Right ventricle myocardium inferior (tissue), 1 donor: Measurements from ENCODE around the gene S100A9. TPM values are rescaled to one million over a fixed set of nuclear protein-coding genes. Genes with fewer than 3 reads are reported as not detected.
"Not testable (repeated sequence)": the region's sequence is repeated elsewhere in the genome, so short reads cannot be mapped to it uniquely, and the experiment has no call there.

ENCODE experiments used
- ATAC-seq: fragments of 200-7000 bp; cut with Tn5 transposase; one replicate; pipeline ENCODE4 v1.9.1; 2020; ENCODE audit warnings: mild to moderate bottlenecking, moderate library complexity
- DNase-seq: peaks from one replicate; pipeline ENCODE4 v3.0.0; 2021; ENCODE audit errors: missing footprints
- intact Hi-C: fragments of 100-400 bp; cut with DNase I; formaldehyde crosslinking; loops from one replicate; pipeline ENCODE4 v1.11.0; 2022
- total RNA-seq: library from RNA; stranded (reverse); fragmentation: NEBNext Ultra II Directional; extraction: Animal tissue kit (Norgen Biotek cat#: 25700); gene quantifications from one replicate; pipeline ENCODE4 v1.2.1, GENCODE V29; 2021
- donor health status: DM: no; HTN: yes; CAD: no; lungs with severe emphysema.

The S100A9 gene
- total RNA-seq, 1 donor from 2014 or later = 190 TPM

DNA sequence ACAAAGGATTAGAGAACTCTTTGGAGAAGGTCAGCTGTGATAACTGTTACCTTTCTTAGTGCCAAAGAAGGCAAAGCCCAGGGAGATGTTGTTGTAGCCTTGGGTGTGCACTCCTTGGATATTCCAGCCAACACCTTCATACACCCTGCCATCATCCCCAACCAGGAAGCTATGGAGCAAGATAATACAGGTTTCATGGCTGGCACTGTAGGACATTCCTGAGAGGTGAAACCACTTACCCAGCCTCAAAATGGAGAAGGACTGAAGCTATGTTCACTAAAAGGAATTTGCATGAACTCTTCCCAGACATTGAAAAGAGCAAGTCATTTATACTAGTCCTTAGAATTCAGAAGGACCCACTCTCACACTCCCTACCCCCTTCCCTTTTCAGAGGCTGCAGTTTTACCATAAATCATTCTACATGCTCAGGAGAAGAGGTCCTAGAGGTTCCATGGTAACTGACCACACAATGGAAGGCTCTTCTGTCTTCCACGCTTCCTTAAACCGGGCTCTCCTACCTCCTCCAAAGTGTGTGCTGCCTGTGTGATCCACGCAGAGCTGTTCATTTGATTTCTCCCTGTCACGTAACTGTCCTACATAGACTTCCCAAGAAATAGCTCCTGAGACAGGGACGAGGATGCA lies 14.5 kb upstream of the S100A9 start:
- DNase-seq (no peak), ATAC-seq (no peak)
- intact Hi-C loops = no loop called here

DNA sequence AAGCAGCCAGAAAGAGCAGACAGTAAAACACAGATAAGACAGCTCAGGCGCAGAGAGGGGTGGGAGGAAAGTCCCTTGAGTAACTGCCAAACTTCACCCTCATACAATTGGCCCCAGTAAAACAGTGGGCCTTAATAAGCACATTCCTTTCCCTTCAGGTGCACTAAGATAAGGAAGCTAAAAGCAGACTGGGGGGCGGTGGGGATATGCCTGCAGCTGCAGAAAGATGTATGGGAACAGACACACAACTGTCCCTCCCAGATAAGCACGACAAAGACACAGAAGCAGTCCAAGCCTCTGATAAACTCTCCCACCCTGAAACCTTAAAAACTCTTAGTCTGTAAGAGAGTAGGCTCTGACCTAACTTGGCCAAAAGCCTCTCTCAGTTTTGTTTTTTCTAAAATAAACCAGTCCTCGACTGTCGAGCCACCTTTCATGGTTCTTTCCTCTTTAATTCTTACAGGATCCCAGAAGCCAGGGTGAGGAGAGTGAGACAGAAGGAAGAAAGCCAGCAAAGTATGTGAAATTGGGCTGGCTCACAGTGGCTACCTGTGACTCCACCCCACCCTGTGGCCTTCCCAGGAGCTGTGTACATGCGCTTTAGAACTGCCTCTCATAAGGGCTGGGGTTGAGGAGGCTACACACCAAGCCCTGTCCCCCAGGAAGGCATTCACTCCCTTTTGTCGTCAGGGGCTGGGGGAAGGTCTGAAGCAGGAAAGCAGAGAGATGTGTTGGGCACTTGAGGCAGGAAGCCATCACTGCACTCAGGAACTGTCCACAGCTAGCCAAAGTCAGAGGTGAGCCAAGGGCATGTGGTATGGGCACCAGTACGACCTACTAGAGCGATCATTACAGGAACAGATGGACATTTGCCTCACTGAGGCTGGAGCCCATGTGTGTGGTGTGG lies 13.6 kb upstream of the S100A9 start:
- DNase-seq = no peak
- intact Hi-C loops = no loop called here
- ATAC-seq = no peak

- intact Hi-C loops = no loop called here
- peak; percentile 54 for ATAC-seq
- no peak for DNase-seq
Observed at GRCh38 chr1:153344718-153345025, 13.0 kb upstream of the S100A9 start.

- intact Hi-C loops = no loop called here
- ATAC-seq (no peak), DNase-seq (no peak)
Observed at GRCh38 chr1:153345187-153346076, 12.2 kb upstream of the S100A9 start.

DNA sequence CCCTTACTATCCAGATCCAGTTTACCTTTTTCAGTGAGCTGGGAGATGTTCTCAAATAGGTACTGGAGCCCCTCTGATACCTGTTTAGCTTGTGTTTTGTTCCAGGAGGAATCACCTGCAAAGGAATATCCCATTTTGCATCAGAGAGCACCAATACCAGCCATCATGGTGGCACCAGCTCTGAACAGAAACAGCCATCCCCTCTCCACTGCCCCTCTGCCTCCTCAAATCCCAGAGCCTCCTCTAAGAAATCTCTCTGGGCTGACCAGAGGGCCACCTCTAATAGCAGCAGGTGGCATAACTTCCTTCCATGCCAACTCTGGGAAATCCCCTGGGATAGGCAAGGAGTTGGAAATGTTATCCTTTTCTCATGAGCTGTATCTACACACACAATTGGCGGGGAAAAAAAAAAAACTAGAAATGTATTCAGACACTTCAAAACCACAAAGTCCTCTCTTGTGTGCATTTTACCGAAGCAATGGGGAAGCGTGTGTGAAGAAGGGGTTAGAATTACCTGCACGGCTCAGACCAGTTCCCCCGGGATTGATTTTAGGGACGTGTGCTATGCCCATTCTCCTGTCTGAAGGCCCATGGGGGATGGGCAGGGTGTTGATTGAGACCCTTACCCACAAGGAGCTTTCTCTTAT lies 11.5 kb upstream of the S100A9 start:
- ATAC-seq (no peak), DNase-seq (no peak)
- intact Hi-C loops = no loop called here

GRCh38 chr1:153347049-153347448 lies 10.6 kb upstream of the S100A9 start:
- intact Hi-C loops, DNase-seq, ATAC-seq: not testable (repeated sequence)

DNA sequence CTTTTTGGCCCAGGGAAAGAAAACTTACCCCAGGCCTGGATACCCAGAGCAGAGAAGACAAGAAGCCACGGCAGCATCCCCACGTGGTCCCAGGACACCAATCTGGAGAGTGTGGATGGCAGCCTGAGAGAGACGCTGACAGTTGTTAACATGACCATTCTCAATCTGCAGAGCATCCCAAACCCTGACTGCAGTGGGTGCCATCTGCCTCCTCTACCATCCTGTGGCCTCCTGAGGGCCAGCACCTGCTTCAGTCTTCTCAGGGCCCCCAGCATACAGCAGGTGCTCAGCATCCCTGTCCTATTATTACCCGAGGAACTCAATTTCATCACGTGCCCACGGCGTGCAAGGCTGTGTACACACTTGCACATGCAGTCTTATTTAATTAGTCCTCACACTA lies 9.8 kb upstream of the S100A9 start:
- ATAC-seq (no peak), DNase-seq (no peak)
- intact Hi-C loops = no loop called here

- intact Hi-C loops = no loop called here
- DNase-seq = no peak
- ATAC-seq = no peak
Observed at GRCh38 chr1:153348511-153349362, 8.9 kb upstream of the S100A9 start, which contains the start of gene PGLYRP4. TSS of gene PGLYRP4 (minus strand) at chr1:153348841. CDS start at chr1:153347932, 909 bp downstream.

GRCh38 chr1:153349363-153350320 lies 8.0 kb upstream of the S100A9 start:
- no peak for ATAC-seq
- DNase-seq = no peak
- intact Hi-C loops = loop anchor here (10.0 kb wide), 2 partner anchors 325 to 425 kb away; partner anchors contain the start of genes ILF2, NPR1 and SLC27A3

GRCh38 chr1:153350321-153350957 lies 7.2 kb upstream of the S100A9 start:
- no peak for DNase-seq
- intact Hi-C loops = loop anchor here (10.0 kb wide), 2 partner anchors 324 to 424 kb away; partner anchors contain the start of genes ILF2, NPR1 and SLC27A3
- no peak for ATAC-seq

- DNase-seq (peak; percentile 81), ATAC-seq (peak; percentile 84)
- intact Hi-C loops = loop anchor here (1.0 to 10.0 kb wide), 3 partner anchors 143 to 422 kb away; partner anchors contain the start of genes ILF2, NPR1 and SLC27A3
Observed at GRCh38 chr1:153352523-153352922, 5.1 kb upstream of the S100A9 start.

- no peak for DNase-seq
- no peak for ATAC-seq
- intact Hi-C loops = loop anchor here (10.0 kb wide), 2 partner anchors 321 to 421 kb away; partner anchors contain the start of genes ILF2, NPR1 and SLC27A3
Observed at GRCh38 chr1:153353226-153353947, 4.3 kb upstream of the S100A9 start.

DNA sequence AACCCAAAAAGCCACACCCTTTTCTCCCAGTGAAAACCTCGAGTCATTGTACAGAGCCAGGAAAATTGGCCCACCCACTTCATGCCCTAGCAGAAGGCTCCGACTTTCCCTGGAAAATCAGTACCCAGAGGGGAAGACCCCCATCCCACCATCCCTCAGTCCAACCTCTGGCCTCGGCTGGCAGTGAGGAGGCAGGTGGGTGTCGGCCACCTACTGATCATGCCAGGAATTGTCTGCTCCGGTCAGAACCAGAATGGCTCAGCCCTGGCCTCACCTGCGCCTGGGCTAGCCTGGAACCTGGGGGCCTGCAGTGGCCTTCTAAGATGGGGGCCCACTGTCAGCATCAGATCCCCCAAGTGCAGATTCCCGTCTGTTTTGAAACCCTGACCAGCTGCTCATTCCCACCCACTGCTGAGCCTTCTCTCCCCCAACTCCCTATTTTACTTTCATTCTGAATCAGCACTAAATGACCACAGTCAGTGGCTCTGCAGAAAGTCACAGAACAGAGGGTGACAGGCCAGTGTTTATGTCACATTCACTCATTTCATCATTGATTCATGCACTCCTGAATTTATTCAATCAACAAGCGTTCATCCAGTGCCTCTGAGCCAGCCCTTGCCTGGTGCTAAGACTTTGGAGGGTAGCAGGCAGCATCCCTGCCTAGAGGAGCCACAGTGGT lies 3.0 kb upstream of the S100A9 start:
- DNase-seq (no peak), ATAC-seq (no peak)
- intact Hi-C loops = loop anchor here (10.0 kb wide), 2 partner anchors 320 to 420 kb away; partner anchors contain the start of genes ILF2, NPR1 and SLC27A3

DNA sequence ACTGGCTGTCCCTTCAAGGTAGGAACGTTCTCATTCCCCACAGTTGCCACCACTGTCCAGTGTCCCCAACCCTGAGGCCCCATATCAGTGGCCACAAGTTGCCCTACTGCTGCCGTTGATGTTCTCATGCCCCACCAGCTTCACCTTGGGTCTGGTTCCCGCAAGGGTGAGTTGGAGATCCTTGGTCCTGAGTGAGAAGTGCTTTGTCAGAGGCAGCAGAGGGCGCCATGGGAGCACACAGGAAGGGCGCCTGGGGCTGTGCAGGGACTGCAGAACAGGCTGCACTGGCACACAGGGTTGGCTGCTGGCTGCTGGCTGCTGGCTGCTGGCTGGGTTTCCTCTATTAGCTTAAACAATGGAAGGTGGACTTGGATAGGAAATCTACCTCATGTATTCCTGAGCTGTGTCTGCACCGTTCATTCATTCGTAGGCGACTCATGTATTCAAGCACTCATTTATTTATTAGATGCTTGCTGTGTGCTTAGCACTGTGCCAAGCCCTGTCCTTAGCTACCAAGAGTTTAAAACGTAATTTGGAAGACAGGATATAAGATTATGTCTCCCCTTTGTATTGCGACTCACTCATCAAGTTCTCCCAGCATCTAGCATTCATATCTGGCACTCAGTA lies 2.1 kb upstream of the S100A9 start:
- intact Hi-C loops = loop anchor here (10.0 kb wide), 2 partner anchors 319 to 419 kb away; partner anchors contain the start of genes ILF2, NPR1 and SLC27A3
- DNase-seq (peak; percentile 93), ATAC-seq (peak; percentile 29)
